ENCODE results near the gene TOP2A.
A peak's percentile ranks its signal among the peaks of the same experiment; 100 is the strongest.

The TOP2A gene

GRCh38 chr17:40417609-40418427 is at the start of gene TOP2A:
TOP2A (minus strand) TSS chr17:40417896; CDS start chr17:40417791, 105 bp downstream.
- peak; percentile 99 to 100 for DNase-seq

GRCh38 chr17:40467281-40467867 is 49.7 kb upstream of the TOP2A start:
- DNase-seq: no peak

- no peak for DNase-seq
Observed at GRCh38 chr17:40466298-40466971, 48.7 kb upstream of the TOP2A start.

GRCh38 chr17:40464392-40464855 is 46.7 kb upstream of the TOP2A start:
- no peak for DNase-seq

- no peak for DNase-seq
Observed at GRCh38 chr17:40463122-40463550, 45.4 kb upstream of the TOP2A start.

GRCh38 chr17:40462343-40463121 is 44.8 kb upstream of the TOP2A start:
- no peak for DNase-seq

GRCh38 chr17:40461732-40462342 is 44.1 kb upstream of the TOP2A start:
- DNase-seq: no peak

- DNase-seq: no peak
Observed at GRCh38 chr17:40460968-40461731, 43.5 kb upstream of the TOP2A start.

GRCh38 chr17:40460604-40460967 is 42.9 kb upstream of the TOP2A start:
- no peak for DNase-seq

GRCh38 chr17:40459636-40460603 is 42.2 kb upstream of the TOP2A start:
- DNase-seq: no peak

- DNase-seq: no peak
Observed at GRCh38 chr17:40458851-40459482, 41.3 kb upstream of the TOP2A start.

GRCh38 chr17:40457964-40458791 is 40.5 kb upstream of the TOP2A start:
- no peak for DNase-seq

GRCh38 chr17:40457369-40457768 is 39.7 kb upstream of the TOP2A start:
- DNase-seq: no peak

- DNase-seq: no peak
Observed at GRCh38 chr17:40456396-40456951, 38.8 kb upstream of the TOP2A start.

GRCh38 chr17:40454613-40454995 is 36.9 kb upstream of the TOP2A start:
- no peak for DNase-seq

GRCh38 chr17:40453881-40454612 is 36.4 kb upstream of the TOP2A start:
- no peak for DNase-seq

- DNase-seq: no peak
Observed at GRCh38 chr17:40452921-40453378, 35.3 kb upstream of the TOP2A start.

GRCh38 chr17:40452216-40452787 is 34.6 kb upstream of the TOP2A start:
- DNase-seq: no peak
